Gastrocnemius medialis (tissue), 4 donors: ENCODE results near the gene TMLHE.
"Not testable (repeated sequence)": the region's sequence is repeated elsewhere in the genome, so short reads cannot be mapped to it uniquely, and the experiment has no call there.

ENCODE experiments used
- POLR2A ChIP-seq, 2 donors: fragments of 450-650 bp; IDR thresholded peaks; one replicate each; pipeline ENCODE4 v1.6.1; 2017; ENCODE audit warnings: antibody characterized with exemption in 2 of 2, mild to moderate bottlenecking in 2 of 2, moderate library complexity in 2 of 2
- TF ChIP-seq, protein P1 (sequence below), 5 experiments: fragments of 450-650 bp in 3 of 5; fragments of 200-600 bp in 2 of 5; sonication (generic) in 2 of 5; IDR thresholded peaks in 4 of 5; conservative IDR thresholded peaks in 1 of 5; 1 replicate in 4 of 5; 2 replicates in 1 of 5; pipeline ENCODE4 v1.5.1; 2016 to 2019; ENCODE audit warnings: antibody characterized with exemption in 5 of 5, mild to moderate bottlenecking in 3 of 5, moderate library complexity in 3 of 5

DNA sequence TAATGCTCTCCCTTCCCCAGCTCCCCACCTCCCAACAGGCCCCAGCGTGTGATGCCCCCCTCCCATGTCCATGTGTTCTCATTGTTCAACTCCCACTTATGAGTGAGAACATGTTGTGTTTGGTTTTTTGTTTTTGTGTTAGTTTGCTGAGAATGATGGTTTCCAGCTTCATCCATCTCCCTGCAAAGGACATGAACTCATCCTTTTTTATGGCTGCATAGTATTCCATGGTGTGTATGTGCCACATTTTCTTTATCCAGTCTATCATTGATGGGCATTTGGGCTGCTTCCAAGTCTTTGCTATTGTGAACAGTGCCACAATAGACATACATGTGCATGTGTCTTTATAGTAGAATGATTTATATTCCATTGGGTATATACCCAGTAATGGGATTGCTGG, 22.3 kb upstream of the TMLHE start:
- TF ChIP-seq, protein P1, sequence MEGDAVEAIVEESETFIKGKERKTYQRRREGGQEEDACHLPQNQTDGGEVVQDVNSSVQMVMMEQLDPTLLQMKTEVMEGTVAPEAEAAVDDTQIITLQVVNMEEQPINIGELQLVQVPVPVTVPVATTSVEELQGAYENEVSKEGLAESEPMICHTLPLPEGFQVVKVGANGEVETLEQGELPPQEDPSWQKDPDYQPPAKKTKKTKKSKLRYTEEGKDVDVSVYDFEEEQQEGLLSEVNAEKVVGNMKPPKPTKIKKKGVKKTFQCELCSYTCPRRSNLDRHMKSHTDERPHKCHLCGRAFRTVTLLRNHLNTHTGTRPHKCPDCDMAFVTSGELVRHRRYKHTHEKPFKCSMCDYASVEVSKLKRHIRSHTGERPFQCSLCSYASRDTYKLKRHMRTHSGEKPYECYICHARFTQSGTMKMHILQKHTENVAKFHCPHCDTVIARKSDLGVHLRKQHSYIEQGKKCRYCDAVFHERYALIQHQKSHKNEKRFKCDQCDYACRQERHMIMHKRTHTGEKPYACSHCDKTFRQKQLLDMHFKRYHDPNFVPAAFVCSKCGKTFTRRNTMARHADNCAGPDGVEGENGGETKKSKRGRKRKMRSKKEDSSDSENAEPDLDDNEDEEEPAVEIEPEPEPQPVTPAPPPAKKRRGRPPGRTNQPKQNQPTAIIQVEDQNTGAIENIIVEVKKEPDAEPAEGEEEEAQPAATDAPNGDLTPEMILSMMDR (IDR thresholded peaks at IDR 0.05 in 4 of 5, conservative IDR thresholded peaks at IDR 0.05 in 1 of 5) = not testable (repeated sequence)
- TF ChIP-seq POLR2A (IDR thresholded peaks at IDR 0.05) = not testable (repeated sequence)
